Measurements from ENCODE around the gene ADNP. TPM values are rescaled to one million over a fixed set of nuclear protein-coding genes. Genes with fewer than 3 reads are reported as not detected.

Gene ADNP
- total and polyA plus RNA-seq, 2 of the 13 experiments (the other 11 are each of a cell fraction or from before 2014, with no cell fraction given): 21.0 to 21.5 TPM

DNA sequence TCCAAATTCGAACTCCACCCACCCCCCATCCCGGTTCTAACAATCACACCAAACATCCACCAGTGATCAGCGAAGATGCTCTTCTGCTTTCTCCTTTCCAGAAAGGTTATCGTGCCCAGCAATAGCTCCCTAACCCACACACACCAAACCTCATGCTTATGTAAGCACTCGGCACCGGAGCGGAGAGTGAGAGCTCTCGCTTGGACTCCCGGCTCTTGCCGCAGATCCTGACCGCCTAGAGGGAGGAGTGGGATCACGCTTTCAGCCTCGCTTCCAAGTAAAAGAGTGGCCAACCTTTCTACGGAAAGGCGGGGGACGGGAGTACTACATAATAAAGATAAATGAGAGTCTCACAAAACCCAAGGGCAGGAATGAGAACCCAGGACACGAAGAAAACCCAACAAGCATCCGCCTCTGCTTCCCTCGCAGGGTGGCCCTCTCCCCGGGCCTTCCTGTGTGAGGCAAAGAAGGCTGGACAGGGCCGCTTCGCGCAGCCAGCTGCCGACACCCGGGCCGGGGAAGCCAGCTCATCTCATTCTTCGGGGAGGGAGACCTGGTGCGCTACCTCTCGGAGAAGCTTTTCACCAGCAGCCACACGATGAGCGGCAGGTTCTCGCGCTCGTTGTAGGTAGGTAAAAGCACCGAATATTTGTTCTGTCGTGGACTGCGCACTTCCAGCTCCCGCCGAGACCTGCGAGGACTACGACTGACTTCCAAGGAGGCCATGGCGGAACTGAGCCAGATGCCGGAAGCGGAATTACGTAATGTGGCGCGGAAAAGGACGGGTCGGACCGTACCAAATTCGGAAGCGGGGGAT, 26.8 kb upstream of the ADNP start, which contains the start of gene DPM1 (continued):
- TF ChIP-seq ZBTB2 (CRISPR knock-in tag; IDR thresholded peaks at IDR 0.05; ENCODE audit: low read depth) (no peak), GATAD1 (CRISPR knock-in tag; IDR thresholded peaks at IDR 0.05) (peak; percentile 97; the same call in 1 of the 2 replicates), SMARCE1 (IDR thresholded peaks at IDR 0.05; ENCODE audit: borderline replicate concordance) (no peak), PHF20 (CRISPR knock-in tag; IDR thresholded peaks at IDR 0.05) (peak; percentile 97), ZNF883 (CRISPR knock-in tag; IDR thresholded peaks at IDR 0.05; ENCODE audit: not compliant biosample characterization) (peak; percentile 18), SETDB1 (CRISPR knock-in tag; IDR thresholded peaks at IDR 0.05; ENCODE audit: borderline replicate concordance) (0 out of 2 replicates have a peak, but pooled peaks have one; percentile 26), TSC22D2 (CRISPR knock-in tag; IDR thresholded peaks at IDR 0.05; ENCODE audit: borderline replicate concordance) (peak; percentile 59), MLLT10 (CRISPR knock-in tag; IDR thresholded peaks at IDR 0.05) (no peak), ZFP37 (CRISPR knock-in tag; IDR thresholded peaks at IDR 0.05; ENCODE audit: borderline replicate concordance) (0 out of 2 replicates have a peak, but pooled peaks have one; percentile 20), NKX3-1 (CRISPR knock-in tag; IDR thresholded peaks at IDR 0.05) (no peak; the same call in 1 of the 2 replicates), NFKBIZ (CRISPR knock-in tag; IDR thresholded peaks at IDR 0.05) (no peak), PREB (CRISPR knock-in tag; IDR thresholded peaks at IDR 0.05) (no peak)
- TF ChIP-seq, protein P1, sequence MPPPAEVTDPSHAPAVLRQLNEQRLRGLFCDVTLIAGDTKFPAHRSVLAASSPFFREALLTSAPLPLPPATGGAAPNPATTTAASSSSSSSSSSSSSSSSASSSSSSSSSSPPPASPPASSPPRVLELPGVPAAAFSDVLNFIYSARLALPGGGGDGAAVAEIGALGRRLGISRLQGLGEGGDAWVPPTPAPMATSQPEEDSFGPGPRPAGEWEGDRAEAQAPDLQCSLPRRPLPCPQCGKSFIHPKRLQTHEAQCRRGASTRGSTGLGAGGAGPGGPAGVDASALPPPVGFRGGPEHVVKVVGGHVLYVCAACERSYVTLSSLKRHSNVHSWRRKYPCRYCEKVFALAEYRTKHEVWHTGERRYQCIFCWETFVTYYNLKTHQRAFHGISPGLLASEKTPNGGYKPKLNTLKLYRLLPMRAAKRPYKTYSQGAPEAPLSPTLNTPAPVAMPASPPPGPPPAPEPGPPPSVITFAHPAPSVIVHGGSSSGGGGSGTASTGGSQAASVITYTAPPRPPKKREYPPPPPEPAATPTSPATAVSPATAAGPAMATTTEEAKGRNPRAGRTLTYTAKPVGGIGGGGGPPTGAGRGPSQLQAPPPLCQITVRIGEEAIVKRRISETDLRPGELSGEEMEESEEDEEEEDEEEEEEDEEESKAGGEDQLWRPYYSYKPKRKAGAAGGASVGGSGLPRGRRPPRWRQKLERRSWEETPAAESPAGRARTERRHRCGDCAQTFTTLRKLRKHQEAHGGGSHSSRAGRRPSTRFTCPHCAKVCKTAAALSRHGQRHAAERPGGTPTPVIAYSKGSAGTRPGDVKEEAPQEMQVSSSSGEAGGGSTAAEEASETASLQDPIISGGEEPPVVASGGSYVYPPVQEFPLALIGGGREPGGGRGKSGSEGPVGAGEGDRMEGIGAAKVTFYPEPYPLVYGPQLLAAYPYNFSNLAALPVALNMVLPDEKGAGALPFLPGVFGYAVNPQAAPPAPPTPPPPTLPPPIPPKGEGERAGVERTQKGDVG (CRISPR knock-in tag; IDR thresholded peaks at IDR 0.05; ENCODE audit: borderline replicate concordance): no peak
- TF ChIP-seq, protein P2, sequence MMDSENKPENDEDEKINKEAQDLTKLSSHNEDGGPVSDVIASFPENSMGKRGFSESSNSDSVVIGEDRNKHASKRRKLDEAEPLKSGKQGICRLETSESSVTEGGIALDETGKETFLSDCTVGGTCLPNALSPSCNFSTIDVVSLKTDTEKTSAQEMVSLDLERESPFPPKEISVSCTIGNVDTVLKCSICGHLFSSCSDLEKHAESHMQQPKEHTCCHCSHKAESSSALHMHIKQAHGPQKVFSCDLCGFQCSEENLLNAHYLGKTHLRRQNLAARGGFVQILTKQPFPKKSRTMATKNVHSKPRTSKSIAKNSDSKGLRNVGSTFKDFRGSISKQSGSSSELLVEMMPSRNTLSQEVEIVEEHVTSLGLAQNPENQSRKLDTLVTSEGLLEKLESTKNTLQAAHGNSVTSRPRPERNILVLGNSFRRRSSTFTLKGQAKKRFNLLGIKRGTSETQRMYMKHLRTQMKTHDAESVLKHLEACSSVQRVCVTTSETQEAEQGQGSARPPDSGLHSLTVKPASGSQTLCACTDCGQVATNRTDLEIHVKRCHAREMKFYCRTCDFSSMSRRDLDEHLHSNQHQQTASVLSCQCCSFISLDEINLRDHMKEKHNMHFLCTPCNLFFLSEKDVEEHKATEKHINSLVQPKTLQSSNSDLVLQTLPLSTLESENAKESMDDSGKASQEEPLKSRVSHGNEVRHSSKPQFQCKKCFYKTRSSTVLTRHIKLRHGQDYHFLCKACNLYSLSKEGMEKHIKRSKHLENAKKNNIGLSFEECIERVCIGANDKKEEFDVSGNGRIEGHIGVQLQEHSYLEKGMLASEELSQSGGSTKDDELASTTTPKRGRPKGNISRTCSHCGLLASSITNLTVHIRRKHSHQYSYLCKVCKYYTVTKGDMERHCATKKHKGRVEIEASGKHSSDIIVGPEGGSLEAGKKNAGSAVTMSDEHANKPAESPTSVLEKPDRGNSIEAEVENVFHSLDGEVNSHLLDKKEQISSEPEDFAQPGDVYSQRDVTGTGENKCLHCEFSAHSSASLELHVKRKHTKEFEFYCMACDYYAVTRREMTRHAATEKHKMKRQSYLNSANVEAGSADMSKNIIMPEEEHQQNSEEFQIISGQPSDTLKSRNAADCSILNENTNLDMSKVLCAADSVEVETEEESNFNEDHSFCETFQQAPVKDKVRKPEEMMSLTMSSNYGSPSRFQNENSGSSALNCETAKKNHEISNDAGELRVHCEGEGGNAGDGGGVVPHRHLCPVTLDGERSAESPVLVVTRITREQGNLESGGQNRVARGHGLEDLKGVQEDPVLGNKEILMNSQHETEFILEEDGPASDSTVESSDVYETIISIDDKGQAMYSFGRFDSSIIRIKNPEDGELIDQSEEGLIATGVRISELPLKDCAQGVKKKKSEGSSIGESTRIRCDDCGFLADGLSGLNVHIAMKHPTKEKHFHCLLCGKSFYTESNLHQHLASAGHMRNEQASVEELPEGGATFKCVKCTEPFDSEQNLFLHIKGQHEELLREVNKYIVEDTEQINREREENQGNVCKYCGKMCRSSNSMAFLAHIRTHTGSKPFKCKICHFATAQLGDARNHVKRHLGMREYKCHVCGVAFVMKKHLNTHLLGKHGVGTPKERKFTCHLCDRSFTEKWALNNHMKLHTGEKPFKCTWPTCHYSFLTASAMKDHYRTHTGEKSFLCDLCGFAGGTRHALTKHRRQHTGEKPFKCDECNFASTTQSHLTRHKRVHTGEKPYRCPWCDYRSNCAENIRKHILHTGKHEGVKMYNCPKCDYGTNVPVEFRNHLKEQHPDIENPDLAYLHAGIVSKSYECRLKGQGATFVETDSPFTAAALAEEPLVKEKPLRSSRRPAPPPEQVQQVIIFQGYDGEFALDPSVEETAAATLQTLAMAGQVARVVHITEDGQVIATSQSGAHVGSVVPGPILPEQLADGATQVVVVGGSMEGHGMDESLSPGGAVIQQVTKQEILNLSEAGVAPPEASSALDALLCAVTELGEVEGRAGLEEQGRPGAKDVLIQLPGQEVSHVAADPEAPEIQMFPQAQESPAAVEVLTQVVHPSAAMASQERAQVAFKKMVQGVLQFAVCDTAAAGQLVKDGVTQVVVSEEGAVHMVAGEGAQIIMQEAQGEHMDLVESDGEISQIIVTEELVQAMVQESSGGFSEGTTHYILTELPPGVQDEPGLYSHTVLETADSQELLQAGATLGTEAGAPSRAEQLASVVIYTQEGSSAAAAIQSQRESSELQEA (CRISPR knock-in tag; IDR thresholded peaks at IDR 0.05; ENCODE audit: not compliant biosample characterization): peak; percentile 88

Measured in HepG2 (cell line).